Measurements from ENCODE around the gene ROBO2.

DNA sequence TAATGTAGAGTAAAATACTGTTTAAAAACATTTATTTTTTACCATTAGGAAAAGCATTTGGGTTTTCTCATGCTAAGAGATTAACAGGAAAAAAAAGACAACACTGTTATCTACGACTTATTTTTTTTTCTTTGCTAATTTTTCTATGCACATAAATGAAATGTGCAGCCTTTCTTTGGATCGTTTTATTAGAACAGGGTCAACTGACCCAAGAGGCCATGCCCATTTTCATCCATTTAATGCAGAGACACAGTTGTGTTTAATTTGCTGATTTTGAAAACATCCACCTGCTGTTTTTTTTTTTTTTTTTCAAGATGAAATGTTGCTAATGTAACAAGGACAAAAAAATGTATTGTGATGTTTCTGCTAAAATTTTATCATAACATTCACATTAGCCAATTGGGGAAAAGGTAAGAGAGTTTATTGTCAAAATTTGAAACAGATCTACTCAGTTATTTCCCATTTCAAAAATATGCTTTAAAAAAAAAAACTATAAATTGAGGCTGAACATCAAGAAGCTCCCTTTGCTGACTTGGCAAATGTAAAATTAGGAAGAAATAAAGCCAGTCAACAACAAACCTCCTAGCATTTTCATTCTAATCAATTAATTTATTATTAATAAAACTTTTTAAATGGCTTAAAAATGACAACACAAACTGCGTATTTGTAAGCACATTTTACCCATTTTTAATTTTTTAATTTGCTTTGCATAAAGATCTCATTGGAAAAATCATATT is 485.2 kb downstream of the ROBO2 start:
- TF ChIP-seq POLR2AphosphoS5 (IDR thresholded peaks at IDR 0.05; ENCODE audit: low read depth) (no peak), GABPA (IDR thresholded peaks at IDR 0.05; ENCODE audit: low read depth) (no peak), SPI1 (IDR thresholded peaks at IDR 0.05; ENCODE audit: borderline replicate concordance, low read depth) (no peak)
- TF ChIP-seq, protein P1, sequence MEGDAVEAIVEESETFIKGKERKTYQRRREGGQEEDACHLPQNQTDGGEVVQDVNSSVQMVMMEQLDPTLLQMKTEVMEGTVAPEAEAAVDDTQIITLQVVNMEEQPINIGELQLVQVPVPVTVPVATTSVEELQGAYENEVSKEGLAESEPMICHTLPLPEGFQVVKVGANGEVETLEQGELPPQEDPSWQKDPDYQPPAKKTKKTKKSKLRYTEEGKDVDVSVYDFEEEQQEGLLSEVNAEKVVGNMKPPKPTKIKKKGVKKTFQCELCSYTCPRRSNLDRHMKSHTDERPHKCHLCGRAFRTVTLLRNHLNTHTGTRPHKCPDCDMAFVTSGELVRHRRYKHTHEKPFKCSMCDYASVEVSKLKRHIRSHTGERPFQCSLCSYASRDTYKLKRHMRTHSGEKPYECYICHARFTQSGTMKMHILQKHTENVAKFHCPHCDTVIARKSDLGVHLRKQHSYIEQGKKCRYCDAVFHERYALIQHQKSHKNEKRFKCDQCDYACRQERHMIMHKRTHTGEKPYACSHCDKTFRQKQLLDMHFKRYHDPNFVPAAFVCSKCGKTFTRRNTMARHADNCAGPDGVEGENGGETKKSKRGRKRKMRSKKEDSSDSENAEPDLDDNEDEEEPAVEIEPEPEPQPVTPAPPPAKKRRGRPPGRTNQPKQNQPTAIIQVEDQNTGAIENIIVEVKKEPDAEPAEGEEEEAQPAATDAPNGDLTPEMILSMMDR (IDR thresholded peaks at IDR 0.05; ENCODE audit: insufficient read depth, low read length) = no peak
